ENCODE data around the gene PITPNC1.

DNA sequence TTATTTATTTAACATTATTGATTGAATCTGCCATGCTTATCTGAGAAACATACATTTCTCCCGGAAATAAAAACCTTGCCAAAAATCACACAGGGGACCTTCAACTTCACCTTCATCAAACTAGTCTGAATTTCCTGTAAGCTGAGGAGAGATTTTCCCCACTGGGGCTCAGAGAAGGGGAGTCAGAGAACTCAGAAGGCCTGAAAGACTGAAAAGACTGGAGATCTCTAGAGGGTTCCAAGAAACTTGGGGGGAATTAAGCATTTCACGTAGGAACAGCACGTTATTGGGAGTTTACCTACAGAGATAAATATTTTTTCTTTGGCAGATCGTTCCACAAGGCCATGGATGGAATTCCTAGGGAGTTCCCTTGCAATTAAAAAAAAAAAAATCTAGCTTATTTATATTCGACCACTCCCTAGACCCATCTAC, 340.1 kb downstream of the PITPNC1 start:
- TF ChIP-seq, protein P1, sequence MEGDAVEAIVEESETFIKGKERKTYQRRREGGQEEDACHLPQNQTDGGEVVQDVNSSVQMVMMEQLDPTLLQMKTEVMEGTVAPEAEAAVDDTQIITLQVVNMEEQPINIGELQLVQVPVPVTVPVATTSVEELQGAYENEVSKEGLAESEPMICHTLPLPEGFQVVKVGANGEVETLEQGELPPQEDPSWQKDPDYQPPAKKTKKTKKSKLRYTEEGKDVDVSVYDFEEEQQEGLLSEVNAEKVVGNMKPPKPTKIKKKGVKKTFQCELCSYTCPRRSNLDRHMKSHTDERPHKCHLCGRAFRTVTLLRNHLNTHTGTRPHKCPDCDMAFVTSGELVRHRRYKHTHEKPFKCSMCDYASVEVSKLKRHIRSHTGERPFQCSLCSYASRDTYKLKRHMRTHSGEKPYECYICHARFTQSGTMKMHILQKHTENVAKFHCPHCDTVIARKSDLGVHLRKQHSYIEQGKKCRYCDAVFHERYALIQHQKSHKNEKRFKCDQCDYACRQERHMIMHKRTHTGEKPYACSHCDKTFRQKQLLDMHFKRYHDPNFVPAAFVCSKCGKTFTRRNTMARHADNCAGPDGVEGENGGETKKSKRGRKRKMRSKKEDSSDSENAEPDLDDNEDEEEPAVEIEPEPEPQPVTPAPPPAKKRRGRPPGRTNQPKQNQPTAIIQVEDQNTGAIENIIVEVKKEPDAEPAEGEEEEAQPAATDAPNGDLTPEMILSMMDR (IDR thresholded peaks at IDR 0.05): no peak
- TF ChIP-seq POLR2A (IDR thresholded peaks at IDR 0.05): no peak
- no peak for TF ChIP-seq POLR2AphosphoS5 (IDR thresholded peaks at IDR 0.05)

Measured in breast epithelium (tissue), 3 donors.